Choroid plexus epithelial cell (primary cell): ENCODE data around the gene SRGAP3.

Experiments
- DNase-seq: peaks from one replicate; pipeline ENCODE4 v3.0.0-alpha.2; 2010; ENCODE audit warnings: low read depth
- H3K4me3 ChIP-seq: 2 replicates; pipeline ENCODE4 v1.5.1; 2011; ENCODE audit warnings: low read depth, mild to moderate bottlenecking, control low read depth, low read length, moderate library complexity
- CTCF ChIP-seq: conservative IDR thresholded peaks from 2 replicates; pipeline ENCODE4 v1.5.1; 2011; ENCODE audit warnings: low read depth, mild to moderate bottlenecking, control low read depth, inconsistent platforms, low read length, moderate library complexity

SRGAP3 gene

DNA sequence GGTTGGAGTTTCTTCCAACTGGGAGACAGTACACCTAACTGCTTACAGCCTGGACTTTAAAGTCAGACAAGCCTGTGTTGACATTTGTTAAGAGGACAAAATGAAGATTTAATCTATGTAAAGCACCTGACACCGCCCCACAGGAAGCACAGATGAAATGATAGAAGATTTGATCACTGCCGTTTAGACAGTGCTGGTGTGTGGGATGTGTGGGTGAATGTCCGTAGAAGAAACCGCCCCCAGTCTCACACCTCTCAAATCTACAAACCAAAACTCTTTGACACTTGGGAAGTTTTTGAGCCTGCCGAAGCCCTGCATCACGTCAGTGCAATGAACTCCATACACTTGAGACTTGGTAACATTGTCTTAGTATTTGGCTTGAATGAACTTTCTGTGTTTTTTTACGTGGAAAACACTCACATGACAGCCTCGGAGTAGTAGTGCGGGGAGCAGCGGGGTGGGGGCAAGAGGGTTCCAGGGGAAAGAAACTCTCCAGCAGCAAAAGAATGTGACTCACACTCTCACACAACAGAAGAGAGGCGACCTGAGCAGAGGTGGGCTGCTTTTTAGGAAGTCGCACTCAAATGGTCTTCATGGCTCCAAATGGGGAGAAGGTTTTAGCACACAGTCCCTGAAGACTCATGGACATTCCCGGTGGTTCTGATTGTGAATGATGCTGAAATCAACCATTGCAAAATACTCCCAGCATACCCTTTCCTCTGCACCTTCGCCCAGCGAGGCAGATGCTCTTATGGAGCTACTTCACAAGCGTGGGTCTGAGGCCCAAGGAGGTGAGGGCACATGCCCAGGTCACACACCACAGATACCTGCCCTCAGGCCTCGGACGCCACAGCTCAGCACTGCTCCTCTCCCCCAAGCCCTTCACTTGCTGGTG lies 79.2 kb downstream of the SRGAP3 start:
- TF ChIP-seq CTCF = no peak
- no peak overlapping the region for H3K4me3 ChIP-seq
- no peak for DNase-seq

- no peak for TF ChIP-seq CTCF
- no peak for DNase-seq
- H3K4me3 ChIP-seq = no peak overlapping the region
Measured at GRCh38 chr3:9169326-9169725, 80.1 kb downstream of the SRGAP3 start.

- DNase-seq = no peak
- no peak for TF ChIP-seq CTCF
- H3K4me3 ChIP-seq = no peak overlapping the region
Measured at GRCh38 chr3:9168241-9168741, 81.2 kb downstream of the SRGAP3 start.

DNA sequence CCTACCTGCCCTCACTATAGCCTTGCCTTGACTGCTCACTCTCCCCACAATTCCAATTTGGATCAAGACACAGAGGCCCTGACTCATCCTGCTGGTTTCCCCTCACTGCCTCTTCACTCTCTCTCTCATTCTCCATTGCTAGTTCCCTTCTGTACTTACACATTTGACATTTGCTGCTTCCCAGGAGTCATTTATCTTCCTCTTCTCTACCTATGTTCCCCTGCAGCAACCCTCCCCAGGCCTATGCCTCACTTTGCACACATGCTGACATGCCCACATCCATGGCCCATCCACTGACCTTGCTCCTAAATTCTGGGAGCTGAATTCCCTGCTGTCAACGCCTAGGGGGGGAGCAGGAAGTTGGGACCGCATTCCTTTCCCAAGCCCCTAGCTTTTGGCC lies 82.2 kb downstream of the SRGAP3 start:
- no peak overlapping the region for H3K4me3 ChIP-seq
- no peak for TF ChIP-seq CTCF
- DNase-seq = no peak

DNA sequence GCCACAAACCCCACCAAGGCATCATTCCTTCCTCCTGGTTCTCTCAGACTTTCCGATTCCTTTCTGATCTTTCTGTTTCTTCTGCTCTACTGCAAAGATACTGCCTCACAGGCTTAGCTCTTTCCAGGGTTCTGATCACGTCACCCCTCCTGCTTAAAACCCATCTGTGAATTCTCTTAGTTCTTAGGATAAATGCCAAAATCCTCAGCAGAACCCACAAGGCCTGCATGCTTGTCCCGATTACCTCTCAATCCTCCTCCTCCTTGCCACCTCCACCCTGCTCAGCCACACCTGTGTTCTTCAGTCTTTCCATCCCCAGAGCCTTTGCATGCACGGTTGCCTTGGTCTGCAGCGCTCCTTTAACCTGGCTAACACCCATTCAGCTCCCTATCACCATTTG lies 84.0 kb downstream of the SRGAP3 start:
- TF ChIP-seq CTCF = no peak
- no peak for DNase-seq
- H3K4me3 ChIP-seq = no peak overlapping the region

DNA sequence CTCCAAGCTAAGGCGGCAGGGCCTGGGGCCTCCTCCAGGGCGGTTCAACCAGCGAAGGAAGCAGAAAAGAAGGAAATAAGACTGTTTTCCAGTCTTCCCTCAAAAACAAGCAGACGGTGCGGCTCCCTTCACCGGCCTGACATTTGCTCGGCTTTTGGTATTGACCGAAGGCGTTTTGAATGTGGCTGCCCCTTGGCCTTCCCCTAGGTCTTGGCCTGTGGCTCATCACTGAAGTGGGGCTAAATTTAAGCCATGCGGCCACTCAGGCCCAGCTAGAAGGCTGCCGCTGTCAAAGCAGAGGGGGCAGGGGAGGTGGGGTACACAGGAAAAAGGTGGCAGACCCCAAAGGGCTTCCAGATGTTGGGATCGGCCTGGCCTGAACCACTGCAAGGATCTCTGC lies 86.2 kb downstream of the SRGAP3 start:
- H3K4me3 ChIP-seq = no peak overlapping the region
- DNase-seq = no peak
- TF ChIP-seq CTCF = no peak

DNA sequence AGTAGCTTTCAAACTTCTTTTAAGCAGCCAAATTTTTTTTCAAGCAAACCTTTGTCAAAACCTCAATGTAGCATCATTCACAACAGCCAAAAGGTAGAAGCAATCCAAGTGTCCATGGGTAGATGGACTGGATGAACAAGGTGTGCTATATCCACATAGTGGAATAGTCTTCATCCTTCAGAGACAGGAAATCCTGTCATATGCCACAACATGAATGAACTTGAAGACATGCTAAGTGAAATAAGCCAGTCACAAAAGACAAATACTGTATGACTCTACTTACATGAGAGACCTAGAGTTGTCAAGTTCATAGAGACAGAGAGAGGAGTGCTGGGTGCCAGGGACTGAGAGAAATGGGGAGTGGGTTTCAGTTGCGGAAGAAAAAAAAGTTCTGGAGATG lies 87.6 kb downstream of the SRGAP3 start:
- TF ChIP-seq CTCF = no peak
- DNase-seq = no peak
- no peak overlapping the region for H3K4me3 ChIP-seq
